ENCODE measurements around the gene EVPLL.

GRCh38 chr17:18381158-18381952 lies 3.8 kb downstream of the EVPLL start:
- no peak for TF ChIP-seq CTCF (IDR thresholded peaks at IDR 0.05)
- TF ChIP-seq POLR2A (IDR thresholded peaks at IDR 0.05), result no peak
